Measurements from ENCODE around the gene DRP2. TPM values are rescaled to one million over a fixed set of nuclear protein-coding genes. Genes with fewer than 3 reads are reported as not detected.

The DRP2 gene
- under 0.01 TPM in 2 replicates for total RNA-seq

GRCh38 chrX:101219116-101219863 lies at the start of gene DRP2:
Gene DRP2, plus strand, starts transcription at chrX:101219786. Its CDS starts 11,862 bp downstream, at chrX:101231648.

GRCh38 chrX:101290957-101291603 lies 71.5 kb downstream of the DRP2 start, which contains the start of gene TAF7L:
Gene TAF7L, minus strand, starts transcription at chrX:101291334. Its CDS starts 3,791 bp downstream, at chrX:101287543.

Other genes starting within 250 kb of the DRP2 start
- 7.5 and 10.8 TPM in 2 replicates for gene TRMT2B, start 167.7 kb upstream of the DRP2 start, total RNA-seq
- gene TMEM35A, start 140.9 kb upstream of the DRP2 start, total RNA-seq: not detected in 2 replicates
- gene CENPI, start 121.6 kb upstream of the DRP2 start, total RNA-seq: 1.7 and 3.9 TPM in 2 replicates
- 0.21 and 0.24 TPM in 2 replicates for gene TAF7L, start 71.5 kb downstream of the DRP2 start, total RNA-seq
- 4.1 and 4.9 TPM in 2 replicates for gene TIMM8A, start 129.0 kb downstream of the DRP2 start, total RNA-seq
- gene BTK, start 166.4 kb downstream of the DRP2 start, total RNA-seq: not detected in 2 replicates
- 349 and 594 TPM in 2 replicates for gene RPL36A, start 171.2 kb downstream of the DRP2 start, total RNA-seq
- gene GLA, start 188.1 kb downstream of the DRP2 start, total RNA-seq: 13.4 and 29.9 TPM in 2 replicates
- 47.1 and 54.5 TPM in 2 replicates for gene HNRNPH2, start 188.4 kb downstream of the DRP2 start, total RNA-seq

Data from tracheal epithelial cell (primary cell).